K562 (cell line): Measurements from ENCODE around the gene LYG2. TPM values are rescaled to one million over a fixed set of nuclear protein-coding genes. Genes with fewer than 3 reads are reported as not detected.

Source experiments
- ATAC-seq: fragments of 200-7000 bp; cut with Tn5 transposase; 3 replicates; pipeline ENCODE4 v1.9.1; 2020; ENCODE audit warnings: moderate library complexity
- BruUV-seq: library from RNA; stranded (reverse); fragments of 400-500 nt; replicated peaks from 2 replicates; lab custom pipeline; 2021; lab: Mats Ljungman, UMichigan
- CTCF ChIA-PET: fragments of 300-600 bp; formaldehyde crosslinking; extraction: SDS; loops from one replicate; lab custom pipeline; 2021; ENCODE audit warnings: low intra/inter-chr PET ratio; lab: Yijun Ruan, JAX
- POLR2A ChIA-PET: fragments of 300-600, 350-650 bp; sonication (Branson Sonifier 250); formaldehyde crosslinking; extraction: SDS; loops from one replicate; lab custom pipeline; 2021; ENCODE audit warnings: antibody characterized with exemption, inconsistent platforms; lab: Yijun Ruan, JAX
- DNase-seq, 4 experiments: peaks; one replicate each; pipeline versions ENCODE4 v3.0.0 to v3.0.0-alpha.2; 2011 to 2018; ENCODE audit warnings: low spot score in 3 of 4, mixed read lengths in 3 of 4; ENCODE audit errors: extremely low read depth in 1 of 4
- FAIRE-seq: peaks from 2 replicates; lab custom pipeline; 2011; peaks lifted over from hg19 to GRCh38; lab: Jason Lieb, UNC
- H2AFZ ChIP-seq: 2 replicates; pipeline ENCODE4 v1.6.0; 2011; ENCODE audit warnings: low read depth, low read length, control low read depth, inconsistent platforms
- H3K27ac ChIP-seq: fragments of 200-600 bp; 3 replicates; pipeline ENCODE4 v1.8.0; 2011; ENCODE audit warnings: low read depth, mild to moderate bottlenecking, control low read depth, inconsistent platforms, low read length, moderate library complexity, mixed read lengths; ENCODE audit errors: extremely low read depth
- H3K27me3 ChIP-seq, 2 experiments: fragments of 300-600 bp in 1 of 2; 2 replicates in 1 of 2; 3 replicates in 1 of 2; pipeline versions ENCODE4 v1.6.0 to v1.8.0; 2011; ENCODE audit warnings: inconsistent platforms in 2 of 2, low read length in 2 of 2, mild to moderate bottlenecking in 1 of 2, mixed read lengths in 1 of 2, moderate library complexity in 1 of 2; ENCODE audit not compliant: control insufficient read depth in 2 of 2, insufficient read depth in 2 of 2
- H3K36me3 ChIP-seq: fragments of 300-600 bp; 3 replicates; pipeline ENCODE4 v1.8.0; 2011; ENCODE audit warnings: mild to moderate bottlenecking, low read length, inconsistent platforms; ENCODE audit not compliant: control insufficient read depth, insufficient read depth
- H3K4me1 ChIP-seq, 2 experiments: fragments of 200-600 bp in 1 of 2; replicated peaks in 1 of 2; 2 replicates in 1 of 2; 3 replicates in 1 of 2; pipeline versions ENCODE4 v1.5.1 to v1.8.0; 2011; ENCODE audit warnings: inconsistent platforms in 2 of 2, low read length in 2 of 2, mild to moderate bottlenecking in 1 of 2, mixed read lengths in 1 of 2, moderate library complexity in 1 of 2; ENCODE audit not compliant: control insufficient read depth in 2 of 2, insufficient read depth in 2 of 2
- H3K4me2 ChIP-seq: 2 replicates; pipeline ENCODE4 v1.6.1; 2011; ENCODE audit warnings: low read length, control low read depth, inconsistent platforms, mixed read lengths; ENCODE audit not compliant: insufficient read depth
- H3K4me3 ChIP-seq: fragments of 200-600 bp; sonication (generic), shearing (Covaris generic); 2 replicates; pipeline ENCODE4 v1.5.1; 2016; ENCODE audit warnings: control low read depth, inconsistent platforms
- H3K79me2 ChIP-seq: fragments of 200-600 bp; 3 replicates; pipeline ENCODE4 v1.8.0; 2011; ENCODE audit warnings: low read length, inconsistent platforms; ENCODE audit not compliant: control insufficient read depth, insufficient read depth
- H3K9ac ChIP-seq, 2 experiments: 2 replicates each; pipeline versions ENCODE4 v1.6.0 to v1.6.1; 2011; ENCODE audit warnings: low read depth in 2 of 2, low read length in 2 of 2, control low read depth in 1 of 2, inconsistent platforms in 1 of 2, mild to moderate bottlenecking in 1 of 2, mixed read lengths in 1 of 2; ENCODE audit not compliant: insufficient read depth in 1 of 2
- H3K9me1 ChIP-seq: one replicate; pipeline ENCODE4 v1.6.0; 2011; ENCODE audit warnings: inconsistent platforms, mild to moderate bottlenecking, low read length, moderate library complexity; ENCODE audit not compliant: control insufficient read depth, insufficient read depth
- H3K9me3 ChIP-seq: replicated peaks from 2 replicates; pipeline ENCODE4 v1.5.1; 2011; ENCODE audit warnings: low read depth, low read length, inconsistent platforms; ENCODE audit not compliant: control insufficient read depth, insufficient read depth
- H4K20me1 ChIP-seq: replicated peaks from 2 replicates; pipeline ENCODE4 v1.6.1; 2011; ENCODE audit warnings: low read length, inconsistent platforms, mixed read lengths; ENCODE audit not compliant: control insufficient read depth, insufficient read depth
- ATF6 ChIP-seq: sonication (generic); formaldehyde crosslinking; IDR thresholded peaks from 2 replicates; pipeline ENCODE4 v1.4.0; 2020; ENCODE audit warnings: mild to moderate bottlenecking, missing genetic modification reagents
- BHLHE40 ChIP-seq: IDR thresholded peaks from 2 replicates; pipeline ENCODE4 v1.6.1; 2011; ENCODE audit warnings: low read length, improper control_type of control experiment
- CBX2 ChIP-seq: fragments of 200-600 bp; sonication (generic); IDR thresholded peaks from one replicate; pipeline ENCODE4 v1.6.1; 2012; ENCODE audit warnings: mild to moderate bottlenecking, low read length, inconsistent platforms; ENCODE audit not compliant: insufficient read depth, poor library complexity, severe bottlenecking
- CEBPG ChIP-seq, 3 experiments: fragments of 200-800 bp in 1 of 3; sonication (Bioruptor generic) in 1 of 3; sonication (generic) in 1 of 3; formaldehyde crosslinking in 1 of 3; IDR thresholded peaks in 2 of 3; conservative IDR thresholded peaks in 1 of 3; 2 replicates each; pipeline versions ENCODE4 v1.6.1 to v1.8.0; 2016 to 2022; ENCODE audit warnings: missing compliant biosample characterization in 2 of 3, missing genetic modification characterization in 2 of 3, mild to moderate bottlenecking in 1 of 3, missing genetic modification reagents in 1 of 3
- CHAMP1 ChIP-seq: fragments of 450-650 bp; IDR thresholded peaks from 2 replicates; pipeline ENCODE4 v1.6.1; 2016; ENCODE audit warnings: mild to moderate bottlenecking
- EZH2 ChIP-seq: IDR thresholded peaks from 2 replicates; pipeline ENCODE4 v1.6.1; 2012; ENCODE audit warnings: low read depth, mild to moderate bottlenecking, inconsistent platforms, low read length, borderline replicate concordance
- FOSL1 ChIP-seq: fragments of 200-800 bp; sonication (Bioruptor generic); conservative IDR thresholded peaks from 2 replicates; pipeline ENCODE4 v1.6.1; 2016; ENCODE audit warnings: missing genetic modification characterization, missing compliant biosample characterization
- KDM1A ChIP-seq, 2 experiments: fragments of 450-650 bp; IDR thresholded peaks; 2 replicates each; pipeline ENCODE4 v1.6.1; 2016; ENCODE audit warnings: mild to moderate bottlenecking in 2 of 2
- POLR2A ChIP-seq: fragments of 450-650 bp; conservative IDR thresholded peaks from 2 replicates; pipeline ENCODE4 v1.6.1; 2016
- RBM25 ChIP-seq: fragments of 200-400 bp; formaldehyde crosslinking; IDR thresholded peaks from 2 replicates; pipeline ENCODE4 v1.6.1; 2018; ENCODE audit warnings: low read length, low read depth, moderate library complexity; ENCODE audit not compliant: severe bottlenecking
- SRSF9 ChIP-seq: fragments of 200-400 bp; formaldehyde crosslinking; IDR thresholded peaks from 2 replicates; pipeline ENCODE4 v1.6.1; 2017; ENCODE audit warnings: low read depth, low read length, borderline replicate concordance
- ZMIZ1 ChIP-seq, 2 experiments: fragments of 150-350 bp in 1 of 2; IDR thresholded peaks; 2 replicates each; pipeline ENCODE4 v1.6.1; 2012 to 2016; ENCODE audit warnings: low read depth in 2 of 2, low read length in 2 of 2, mild to moderate bottlenecking in 1 of 2, moderate library complexity in 1 of 2
- ZNF184 ChIP-seq: sonication (generic); formaldehyde crosslinking; IDR thresholded peaks from 2 replicates; pipeline ENCODE4 v1.5.0; 2020; ENCODE audit warnings: missing genetic modification reagents
- in situ Hi-C: fragments of 300-500 bp; cut with MboI; formaldehyde crosslinking; loops from 4 replicates; pipeline ENCODE4 v1.15.0; 2018; ENCODE audit warnings: inconsistent platforms, mixed read lengths
- intact Hi-C: fragments of 100-400 bp; cut with micrococcal nuclease; formaldehyde crosslinking; loops from 2 replicates; pipeline ENCODE4 v1.14.2; 2022
- polyA plus RNA-seq, 8 experiments: library from polyadenylated mRNA; depleted of rRNA in 4 of 8; stranded (reverse) in 5 of 8; unstranded in 3 of 8; fragments of >200 nt; fragmentation: Nextera tagmentation in 2 of 8; fragmentation: Illumina TruSeq in 1 of 8; extraction: Ambion mirVana in 2 of 8; extraction: Trizol in 1 of 8; gene quantifications; 2 replicates each; pipeline versions ENCODE4 v1.2.1 to v1.2.3, GENCODE V29; 2011 to 2014; ENCODE audit warnings: inconsistent platforms in 1 of 8, missing spikeins in 1 of 8
- total RNA-seq, 7 experiments: library from RNA; depleted of rRNA in 6 of 7; stranded (reverse); fragments of >200 nt in 6 of 7; fragmentation: Illumina TruSeq in 2 of 7; extraction: Trizol in 2 of 7; gene quantifications; 2 replicates each; pipeline versions ENCODE4 v1.2.1 to v1.2.3, GENCODE V29; 2011 to 2021; ENCODE audit warnings: low replicate concordance in 1 of 7

The LYG2 gene
- total and polyA plus RNA-seq, 9 of the 15 experiments (the other 6 are each of a cell fraction or from before 2014, with no cell fraction given) = 0.15 to 0.21 (median 0.17) TPM; not detected in 6

GRCh38 chr2:99279969-99280695, 24.7 kb upstream of the LYG2 start:
- in situ Hi-C loops = no loop called here
- Histone ChIP-seq H3K4me1 (no peaks in the 10 kb centered on the region; a peak in 1 of 5 replicates), H3K27ac (no peak overlapping the region), H3K36me3 (no peaks in the 10 kb centered on the region), H2AFZ (no peak overlapping the region), H3K9me3 (no peaks in the 10 kb centered on the region), H3K9me1 (no peaks in the 10 kb centered on the region), H3K4me3 (no peak overlapping the region), H3K4me2 (no peak overlapping the region), H4K20me1 (no peaks in the 10 kb centered on the region), H3K79me2 (no peaks in the 10 kb centered on the region), H3K9ac (no peak overlapping the region), H3K27me3 (no peaks in the 10 kb centered on the region)
- intact Hi-C loops = no loop called here
- no peak for DNase-seq
- TF ChIP-seq EZH2 (no peak), ZMIZ1 (IDR thresholded peaks at IDR 0.05; ENCODE audit: low read depth in 2 of 2, low read length in 2 of 2) (no peak), BHLHE40 (no peak), ZNF184 (CRISPR knock-in tag) (0 out of 2 replicates have a peak, but pooled peaks have one; percentile 9), CEBPG (CRISPR knock-in tag; IDR thresholded peaks at IDR 0.05) (no peak), CEBPG (tag; conservative IDR thresholded peaks at IDR 0.05 in 1 of 2, IDR thresholded peaks at IDR 0.05 in 1 of 2) (peak in 1 of 2 experiments; percentile 37; a peak in 1 of 4 replicates), POLR2A (no peak), KDM1A (IDR thresholded peaks at IDR 0.05) (no peak), SRSF9 (no peak), CHAMP1 (no peak), ATF6 (no peak), FOSL1 (tag) (no peak), CBX2 (no peak), RBM25 (peak; percentile 67)
- POLR2A ChIA-PET = interaction anchor here (0.6 kb wide), 1 partner anchor 15 kb away, joined by 3 read pairs; no protein-coding TSS in a partner anchor
- CTCF ChIA-PET = no interaction called here
- FAIRE-seq = no peak
- no TSS peak for BruUV-seq
- no peak for ATAC-seq
